HG03439 (cell line): Measurements from ENCODE around the gene KRTAP4-9.
"Not testable (repeated sequence)": the region's sequence is repeated elsewhere in the genome, so short reads cannot be mapped to it uniquely, and the experiment has no call there.

Experiments used
- ATAC-seq: cut with Tn5 transposase; IDR thresholded peaks from one replicate; pipeline ENCODE4 v1.9.1; 2021; ENCODE audit warnings: mild to moderate bottlenecking, moderate library complexity; ENCODE audit not compliant: unreplicated experiment

Gene KRTAP4-9

GRCh38 chr17:41126412-41126811 lies 21.2 kb downstream of the KRTAP4-9 start:
- ATAC-seq = no peak

DNA sequence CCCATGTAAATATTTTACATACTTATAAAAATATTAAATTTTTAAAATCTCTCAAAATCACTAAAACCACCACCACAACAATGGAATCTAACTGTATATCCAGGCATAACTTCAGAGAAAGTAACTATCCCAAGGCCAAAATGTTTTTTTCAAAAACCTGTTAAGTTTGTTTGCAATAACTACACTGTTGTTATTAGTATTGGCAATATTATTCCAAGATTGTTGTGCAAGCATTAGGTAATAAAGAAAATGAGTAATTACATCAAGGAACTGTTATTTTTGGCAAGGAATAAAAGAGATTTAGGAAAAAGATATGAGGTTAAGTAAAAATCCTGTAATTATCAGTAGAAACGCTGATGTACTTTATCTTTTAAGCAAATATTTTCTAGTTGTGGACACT lies 22.2 kb downstream of the KRTAP4-9 start:
- ATAC-seq = no peak

DNA sequence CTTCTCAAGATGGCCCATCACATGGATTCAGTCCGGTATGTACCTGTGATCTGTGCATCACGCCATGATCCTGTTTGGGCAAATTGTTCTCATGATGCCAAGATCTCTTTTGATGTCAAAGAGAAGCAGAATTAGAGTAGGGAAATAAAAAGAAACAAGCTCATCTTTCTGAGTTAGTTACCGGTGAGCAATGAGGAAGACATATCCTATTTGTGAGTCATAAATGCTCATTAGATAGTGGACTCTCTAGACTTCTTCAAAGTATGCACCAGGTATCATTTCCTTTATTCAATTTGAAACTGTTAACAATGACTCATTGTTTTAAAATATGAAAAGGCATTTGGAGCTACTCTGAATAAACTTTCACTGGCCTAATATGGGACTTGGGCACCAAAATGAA lies 26.8 kb downstream of the KRTAP4-9 start:
- no peak for ATAC-seq

GRCh38 chr17:41133880-41134735 lies 28.9 kb downstream of the KRTAP4-9 start:
- no peak for ATAC-seq

DNA sequence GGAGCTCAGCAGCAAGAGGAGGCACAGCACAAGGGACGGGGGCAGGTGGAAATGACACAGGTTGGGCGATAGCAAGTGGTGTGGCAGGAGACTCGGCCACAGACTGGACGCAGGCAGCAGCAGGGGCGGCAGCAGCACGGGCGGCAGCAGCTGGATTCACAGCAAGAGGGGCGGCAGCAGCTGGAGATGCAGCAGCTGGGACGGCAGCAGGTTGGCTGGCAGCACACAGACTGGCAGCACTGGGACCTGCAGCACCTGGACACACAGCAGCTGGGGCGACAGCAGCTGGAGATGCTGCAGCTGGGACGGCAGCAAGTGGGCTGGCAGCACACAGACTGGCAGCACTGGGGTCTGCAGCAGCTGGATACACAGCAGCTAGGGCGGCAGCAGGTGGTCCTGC lies 34.7 kb downstream of the KRTAP4-9 start:
- not testable (repeated sequence) for ATAC-seq

- ATAC-seq = no peak
Measured at GRCh38 chr17:41140360-41141131, 35.4 kb downstream of the KRTAP4-9 start, which contains the start of gene KRTAP4-6. KRTAP4-6 (minus strand) TSS chr17:41140544; CDS start chr17:41140487, 57 bp downstream.

DNA sequence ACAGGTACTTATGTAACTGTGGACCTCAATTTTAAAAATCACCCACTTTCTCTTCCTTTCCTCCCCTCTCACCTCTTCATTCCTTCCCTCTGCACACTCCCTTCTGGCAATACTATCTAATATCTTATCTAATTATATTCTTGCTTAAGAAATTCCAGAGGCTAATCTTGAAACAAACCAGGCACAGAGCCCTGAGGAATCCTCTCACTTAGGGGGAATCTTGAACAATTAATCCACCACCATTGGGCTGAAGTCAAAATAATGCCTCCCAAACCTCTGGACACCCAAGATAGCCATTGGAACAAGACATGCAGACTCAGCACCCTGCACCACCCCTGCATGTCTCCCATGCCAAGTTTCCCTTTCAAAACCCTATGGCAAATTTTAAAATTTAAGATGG lies 36.2 kb downstream of the KRTAP4-9 start:
- ATAC-seq = no peak

GRCh38 chr17:41144846-41145245 lies 39.7 kb downstream of the KRTAP4-9 start:
- ATAC-seq = no peak

DNA sequence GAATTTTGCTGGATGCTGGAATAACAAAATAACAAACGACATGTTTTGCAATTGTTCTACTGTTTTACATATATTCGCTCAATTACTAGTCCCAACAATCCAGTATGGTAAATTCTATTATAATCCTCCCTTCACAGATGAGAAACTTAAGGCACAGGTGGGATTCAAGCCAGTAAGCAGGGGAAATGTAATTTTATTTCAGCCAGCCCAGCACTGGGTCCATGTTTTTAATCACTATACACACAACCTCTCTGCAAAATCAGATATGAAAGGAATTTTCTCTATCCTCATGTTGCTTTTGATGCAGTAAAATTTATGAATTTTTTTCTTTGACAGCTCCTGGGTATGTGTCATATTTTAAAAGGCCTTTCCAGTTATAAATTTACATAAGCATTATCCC lies 40.1 kb downstream of the KRTAP4-9 start:
- ATAC-seq = no peak

DNA sequence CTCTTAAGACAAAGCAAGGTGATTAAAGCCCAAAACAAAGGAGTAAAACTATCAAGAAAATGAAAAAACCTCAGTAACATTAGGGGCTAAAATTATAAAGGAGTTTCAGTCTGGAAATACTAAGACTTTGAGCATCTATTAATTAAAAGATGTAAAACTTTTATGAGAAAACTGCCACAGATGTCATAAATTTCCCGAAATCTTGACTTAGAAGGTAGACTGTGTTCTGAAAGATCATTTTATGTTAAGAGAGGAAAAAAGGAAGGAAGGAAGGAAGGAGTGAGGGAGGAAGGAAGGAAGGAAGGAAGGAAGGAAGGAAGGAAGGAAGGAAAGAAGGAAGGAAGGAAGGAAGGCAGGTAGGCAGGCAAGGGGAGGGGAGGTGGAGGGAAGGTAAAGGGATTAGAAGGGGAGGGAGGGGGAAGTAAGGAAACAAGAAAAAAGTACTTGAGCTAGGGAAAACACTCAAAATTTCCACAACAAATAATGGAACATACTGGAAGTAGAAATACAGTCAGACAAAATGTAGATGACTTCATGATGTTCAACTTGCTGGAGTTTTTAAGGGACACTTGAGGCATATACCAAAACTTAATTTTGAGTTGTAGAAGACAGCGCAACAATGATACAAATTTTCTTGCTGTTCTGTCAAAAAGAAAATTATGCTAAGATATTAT lies 42.5 kb downstream of the KRTAP4-9 start:
- no peak for ATAC-seq

- not testable (repeated sequence) for ATAC-seq
Measured at GRCh38 chr17:41148971-41149651, 43.9 kb downstream of the KRTAP4-9 start.

- ATAC-seq = no peak
Measured at GRCh38 chr17:41149652-41149985, 44.4 kb downstream of the KRTAP4-9 start, which contains the start of gene KRTAP4-5. KRTAP4-5 (minus strand) TSS chr17:41149825; CDS start chr17:41149767, 58 bp downstream.

- ATAC-seq = no peak
Measured at GRCh38 chr17:41150026-41150425, 44.8 kb downstream of the KRTAP4-9 start.

- ATAC-seq = no peak
Measured at GRCh38 chr17:41151525-41151924, 46.3 kb downstream of the KRTAP4-9 start.

- no peak for ATAC-seq
Measured at GRCh38 chr17:41153856-41154255, 48.7 kb downstream of the KRTAP4-9 start.
